Lower leg skin (tissue), 3 donors: ENCODE data around the gene GABBR2.

Experiments
- POLR2A ChIP-seq, 2 donors: fragments of 450-650 bp; IDR thresholded peaks; one replicate each; pipeline ENCODE4 v1.6.1; 2016 to 2017; ENCODE audit warnings: antibody characterized with exemption in 2 of 2, mild to moderate bottlenecking in 1 of 2, moderate library complexity in 1 of 2
- TF ChIP-seq, protein P1 (sequence below), 3 donors: fragments of 450-650 bp; IDR thresholded peaks; one replicate each; pipeline ENCODE4 v1.5.1; 2016; ENCODE audit warnings: antibody characterized with exemption in 3 of 3, mild to moderate bottlenecking in 3 of 3, moderate library complexity in 2 of 3

DNA sequence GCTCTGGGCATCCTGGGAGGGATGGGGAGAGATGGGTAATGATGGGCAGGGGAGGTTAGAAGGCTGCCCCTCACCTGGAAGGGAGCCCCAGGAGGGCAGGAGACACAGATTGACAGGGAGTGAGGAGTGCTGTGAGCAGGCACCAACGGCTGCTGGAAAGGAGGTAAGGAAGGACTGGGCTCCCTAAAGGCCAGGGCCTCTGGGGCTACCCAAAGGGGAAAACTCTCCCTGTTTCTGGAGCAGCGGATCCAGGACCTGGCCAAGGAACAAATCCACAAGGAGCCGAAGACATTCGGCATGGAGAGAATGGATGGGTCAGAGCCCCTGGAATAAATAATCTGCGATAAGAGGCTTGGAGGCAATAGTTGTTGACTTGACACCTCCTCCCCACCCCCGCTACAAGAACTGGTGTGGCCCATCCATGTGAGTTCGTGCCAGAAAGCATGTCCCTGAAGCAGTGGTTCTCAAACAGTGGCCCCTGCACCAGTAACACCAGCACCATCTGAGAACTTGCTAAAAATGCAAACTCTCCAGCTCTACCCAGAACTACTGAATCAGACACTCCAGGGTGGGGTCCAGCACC, 208.3 kb downstream of the GABBR2 start:
- TF ChIP-seq, protein P1, sequence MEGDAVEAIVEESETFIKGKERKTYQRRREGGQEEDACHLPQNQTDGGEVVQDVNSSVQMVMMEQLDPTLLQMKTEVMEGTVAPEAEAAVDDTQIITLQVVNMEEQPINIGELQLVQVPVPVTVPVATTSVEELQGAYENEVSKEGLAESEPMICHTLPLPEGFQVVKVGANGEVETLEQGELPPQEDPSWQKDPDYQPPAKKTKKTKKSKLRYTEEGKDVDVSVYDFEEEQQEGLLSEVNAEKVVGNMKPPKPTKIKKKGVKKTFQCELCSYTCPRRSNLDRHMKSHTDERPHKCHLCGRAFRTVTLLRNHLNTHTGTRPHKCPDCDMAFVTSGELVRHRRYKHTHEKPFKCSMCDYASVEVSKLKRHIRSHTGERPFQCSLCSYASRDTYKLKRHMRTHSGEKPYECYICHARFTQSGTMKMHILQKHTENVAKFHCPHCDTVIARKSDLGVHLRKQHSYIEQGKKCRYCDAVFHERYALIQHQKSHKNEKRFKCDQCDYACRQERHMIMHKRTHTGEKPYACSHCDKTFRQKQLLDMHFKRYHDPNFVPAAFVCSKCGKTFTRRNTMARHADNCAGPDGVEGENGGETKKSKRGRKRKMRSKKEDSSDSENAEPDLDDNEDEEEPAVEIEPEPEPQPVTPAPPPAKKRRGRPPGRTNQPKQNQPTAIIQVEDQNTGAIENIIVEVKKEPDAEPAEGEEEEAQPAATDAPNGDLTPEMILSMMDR (IDR thresholded peaks at IDR 0.05), result no peak
- TF ChIP-seq POLR2A (IDR thresholded peaks at IDR 0.05), result no peak
